Stimulated activated CD8-positive, alpha-beta memory T cell treated with anti-CD3 and anti-CD28 coated beads, Interleukin-4, amount 100 ng/mL, for 1 hour (primary cell): ENCODE results near the gene MSANTD4.
"Not testable (repeated sequence)": the region's sequence is repeated elsewhere in the genome, so short reads cannot be mapped to it uniquely, and the experiment has no call there.

Source experiments
- DNase-seq, 2 donors: peaks; one replicate each; pipeline ENCODE4 v3.0.0-alpha.2; 2020; ENCODE audit warnings: low read depth in 2 of 2, low spot score in 1 of 2

MSANTD4 gene

GRCh38 chr11:106014035-106014434 is 8.0 kb downstream of the MSANTD4 start:
- DNase-seq = no peak

GRCh38 chr11:106012744-106013143 is 9.3 kb downstream of the MSANTD4 start:
- no peak for DNase-seq

GRCh38 chr11:106011481-106011880 is 10.6 kb downstream of the MSANTD4 start:
- no peak for DNase-seq

GRCh38 chr11:106003094-106003493 is 18.9 kb downstream of the MSANTD4 start:
- DNase-seq = not testable (repeated sequence)

- no peak for DNase-seq
Observed at GRCh38 chr11:106001304-106002012, 20.6 kb downstream of the MSANTD4 start.

GRCh38 chr11:105991888-105992287 is 30.2 kb downstream of the MSANTD4 start:
- DNase-seq = no peak

GRCh38 chr11:105989124-105989523 is 32.9 kb downstream of the MSANTD4 start:
- no peak for DNase-seq

GRCh38 chr11:105988197-105988596 is 33.8 kb downstream of the MSANTD4 start:
- DNase-seq = no peak

GRCh38 chr11:105986554-105986953 is 35.5 kb downstream of the MSANTD4 start:
- DNase-seq = no peak

- DNase-seq = no peak
Observed at GRCh38 chr11:105979997-105980703, 41.9 kb downstream of the MSANTD4 start.

- no peak for DNase-seq
Observed at GRCh38 chr11:105975128-105975527, 46.9 kb downstream of the MSANTD4 start.

GRCh38 chr11:105969756-105970155 is 52.3 kb downstream of the MSANTD4 start:
- DNase-seq = no peak

- DNase-seq = no peak
Observed at GRCh38 chr11:105968021-105968697, 53.9 kb downstream of the MSANTD4 start.

- DNase-seq = no peak
Observed at GRCh38 chr11:105960252-105961245, 61.5 kb downstream of the MSANTD4 start.
